Mesothelial cell of epicardium (in vitro differentiated cells): ENCODE measurements around the gene ARHGDIG. TPM values are rescaled to one million over a fixed set of nuclear protein-coding genes. Genes with fewer than 3 reads are reported as not detected.
"Not testable (repeated sequence)": the region's sequence is repeated elsewhere in the genome, so short reads cannot be mapped to it uniquely, and the experiment has no call there.

Experiments
- DNase-seq, 2 experiments: peaks; one replicate each; pipeline ENCODE4 v3.0.0; 2021; ENCODE audit warnings: low spot score in 2 of 2; ENCODE audit not compliant: unreplicated experiment in 2 of 2
- H3K27ac Mint-ChIP-seq: 2 replicates; pipeline ENCODE4 v1.8.0; 2021; ENCODE audit warnings: mixed read lengths
- H3K27me3 Mint-ChIP-seq: 2 replicates; pipeline ENCODE4 v1.8.0; 2021; ENCODE audit warnings: low read depth, mixed read lengths
- H3K36me3 Mint-ChIP-seq: 2 replicates; pipeline ENCODE4 v1.8.0; 2021; ENCODE audit warnings: mixed read lengths
- H3K4me1 Mint-ChIP-seq: 2 replicates; pipeline ENCODE4 v1.8.0; 2021; ENCODE audit warnings: mixed read lengths
- H3K4me3 Mint-ChIP-seq: 2 replicates; pipeline ENCODE4 v1.8.0; 2021; ENCODE audit warnings: mild to moderate bottlenecking, moderate library complexity, mixed read lengths
- H3K9me3 Mint-ChIP-seq: 2 replicates; pipeline ENCODE4 v1.8.0; 2021; ENCODE audit warnings: mixed read lengths
- CTCF ChIP-seq: fragments of 200-600 bp; sonication (generic); IDR thresholded peaks from one replicate; pipeline ENCODE4 v1.5.0; 2021; ENCODE audit warnings: antibody characterized with exemption; ENCODE audit not compliant: unreplicated experiment
- total RNA-seq: library from RNA; stranded (reverse); gene quantifications from 3 replicates; pipeline ENCODE4 v1.2.1, GENCODE V29; 2021

The ARHGDIG gene
- total RNA-seq, 1 donor from 2014 or later, result 3.6 TPM

DNA sequence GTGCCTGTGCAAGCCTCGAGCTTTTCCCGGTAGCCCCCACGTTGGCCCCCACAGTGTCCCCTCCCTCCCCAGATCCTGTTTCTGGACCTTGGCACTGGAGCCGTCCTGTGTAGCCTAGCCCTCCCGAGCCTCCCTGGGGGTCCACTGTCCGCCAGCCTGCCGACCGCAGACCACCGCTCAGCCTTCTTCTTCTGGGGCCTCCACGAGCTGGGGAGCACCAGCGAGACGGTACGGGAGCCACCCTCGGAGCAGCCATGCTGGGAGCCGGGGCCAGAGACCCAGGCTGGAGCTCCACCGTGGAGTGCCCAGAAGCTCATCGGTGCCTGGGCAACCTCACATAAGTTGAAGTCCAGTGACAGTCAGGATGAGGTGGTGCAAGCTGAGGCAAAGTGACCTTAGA, 16.4 kb upstream of the ARHGDIG start:
- Mint-ChIP-seq H3K36me3 (peaks cover 16% of the 10 kb centered on the region), H3K4me1 (peaks cover 2% of the 10 kb centered on the region), H3K27ac (no peak overlapping the region), H3K4me3 (no peak overlapping the region), H3K9me3 (no peaks in the 10 kb centered on the region), H3K27me3 (no peaks in the 10 kb centered on the region)
- TF ChIP-seq CTCF, result no peak
- DNase-seq, result no peak

DNA sequence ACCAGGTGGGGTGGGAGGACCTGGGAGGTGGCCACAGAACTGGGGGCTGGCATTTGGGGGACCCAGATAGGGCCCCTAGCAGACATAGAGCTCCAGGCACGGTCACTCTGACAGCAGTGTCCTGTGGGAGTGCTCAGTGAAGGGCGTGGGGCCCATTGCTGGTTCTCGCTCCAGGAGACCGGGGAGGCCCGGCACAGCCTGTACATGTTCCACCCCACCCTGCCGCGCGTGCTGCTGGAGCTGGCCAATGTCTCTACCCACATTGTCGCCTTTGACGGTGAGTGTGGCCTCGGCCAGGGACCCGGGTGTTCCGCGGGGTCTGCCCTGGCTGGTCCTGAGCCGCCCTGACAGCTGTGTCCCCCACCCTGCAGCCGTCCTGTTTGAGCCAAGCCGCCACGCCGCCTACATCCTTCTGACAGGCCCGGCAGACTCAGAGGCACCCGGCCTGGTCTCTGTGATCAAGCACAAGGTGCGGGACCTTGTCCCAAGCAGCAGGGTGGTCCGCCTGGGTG, 15.9 kb upstream of the ARHGDIG start:
- TF ChIP-seq CTCF, result no peak
- Mint-ChIP-seq H3K27ac (no peak overlapping the region), H3K36me3 (peaks cover 16% of the 10 kb centered on the region), H3K4me1 (peaks cover 2% of the 10 kb centered on the region), H3K4me3 (no peak overlapping the region), H3K27me3 (no peaks in the 10 kb centered on the region), H3K9me3 (no peaks in the 10 kb centered on the region)
- DNase-seq, result no peak

GRCh38 chr16:265002-265529, 15.3 kb upstream of the ARHGDIG start:
- Mint-ChIP-seq H3K4me1 (peaks cover 2% of the 10 kb centered on the region), H3K36me3 (peaks cover 16% of the 10 kb centered on the region), H3K9me3 (no peaks in the 10 kb centered on the region), H3K27me3 (no peaks in the 10 kb centered on the region), H3K4me3 (no peak overlapping the region), H3K27ac (no peak overlapping the region)
- no peak for DNase-seq
- TF ChIP-seq CTCF, result no peak

GRCh38 chr16:265711-266110, 14.7 kb upstream of the ARHGDIG start:
- H3K4me1 Mint-ChIP-seq, result peaks cover 2% of the 10 kb centered on the region

DNA sequence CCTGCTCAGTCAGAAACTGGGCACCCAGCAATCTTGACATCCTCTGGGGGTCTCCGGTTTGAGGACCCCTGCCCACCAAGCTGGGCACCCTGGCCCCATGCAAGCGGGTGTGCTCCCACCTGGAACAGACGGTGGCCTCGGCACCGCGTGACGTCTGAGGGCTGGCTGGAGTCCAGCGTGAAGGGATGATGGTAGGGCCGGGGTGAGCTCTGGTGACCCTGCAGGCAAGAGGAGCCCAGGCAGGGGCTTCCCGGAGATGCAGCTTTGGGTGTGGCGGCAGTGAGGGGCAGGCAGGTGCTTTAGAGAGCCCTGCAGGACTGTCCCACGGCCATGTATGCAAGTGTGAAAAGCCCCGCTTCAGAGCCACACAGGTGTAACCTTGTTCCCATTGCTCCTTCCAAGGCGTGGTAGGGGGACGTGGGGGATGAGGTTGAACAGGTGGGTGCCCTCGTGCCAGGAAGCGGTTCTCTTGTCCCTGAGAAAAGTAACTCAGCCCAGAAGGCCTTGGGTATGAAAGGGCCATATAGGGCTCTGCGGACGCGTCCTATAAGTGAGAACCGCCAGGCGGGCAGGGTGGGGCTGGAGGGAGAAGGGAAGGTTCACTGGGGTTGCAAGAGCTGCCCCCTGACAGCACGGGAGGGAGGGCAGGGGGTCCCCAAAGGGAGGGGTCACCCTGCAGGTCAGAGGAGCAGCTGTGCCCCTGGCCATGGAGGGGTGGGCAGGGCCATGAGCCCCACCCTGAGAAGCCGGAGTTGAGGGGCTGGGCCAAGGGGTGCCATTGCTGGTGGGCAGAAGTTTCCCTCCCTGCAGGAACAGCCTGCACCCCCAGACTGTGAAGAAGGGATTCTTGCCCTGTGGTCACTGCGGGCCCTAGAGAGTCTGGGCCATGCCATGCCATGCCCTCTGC, 13.9 kb upstream of the ARHGDIG start:
- no peak overlapping the region for H3K4me3 Mint-ChIP-seq
- peaks cover 2% of the 10 kb centered on the region for H3K4me1 Mint-ChIP-seq
- peaks cover 8% of the 10 kb centered on the region for H3K36me3 Mint-ChIP-seq
- H3K27ac Mint-ChIP-seq, result peak overlapping the region; percentile 73
- DNase-seq, result no peak
- peaks cover 2% of the 10 kb centered on the region for H3K27me3 Mint-ChIP-seq
- H3K9me3 Mint-ChIP-seq, result no peaks in the 10 kb centered on the region
- no peak for TF ChIP-seq CTCF

More at GRCh38 chr16:265711-266110, 14.7 kb upstream of the ARHGDIG start:
- no peak overlapping the region for H3K4me3 Mint-ChIP-seq
- DNase-seq, result no peak
- H3K9me3 Mint-ChIP-seq, result no peaks in the 10 kb centered on the region
- peak overlapping the region; percentile 25 for H3K27ac Mint-ChIP-seq
- TF ChIP-seq CTCF, result no peak
- H3K27me3 Mint-ChIP-seq, result no peaks in the 10 kb centered on the region
- peaks cover 10% of the 10 kb centered on the region for H3K36me3 Mint-ChIP-seq

- not testable (repeated sequence) for H3K9me3 Mint-ChIP-seq, H3K27ac Mint-ChIP-seq, H3K4me1 Mint-ChIP-seq, H3K27me3 Mint-ChIP-seq, H3K4me3 Mint-ChIP-seq, DNase-seq, H3K36me3 Mint-ChIP-seq
Observed at GRCh38 chr16:267562-267961, 12.8 kb upstream of the ARHGDIG start.
